ENCODE data around the gene BEGAIN.

BEGAIN gene

GRCh38 chr14:100584056-100585031 is 2.9 kb downstream of the BEGAIN start:
- DNase-seq (ENCODE audit: low read depth in 2 of 3, low spot score in 2 of 3): no peak

GRCh38 chr14:100583245-100583644 is 4.0 kb downstream of the BEGAIN start:
- no peak for DNase-seq (ENCODE audit: low read depth in 2 of 3, low spot score in 2 of 3)

- DNase-seq (ENCODE audit: low read depth in 2 of 3, low spot score in 2 of 3): no peak
Measured at GRCh38 chr14:100582496-100583165, 4.6 kb downstream of the BEGAIN start.

- no peak for DNase-seq (ENCODE audit: low read depth in 2 of 3, low spot score in 2 of 3)
Measured at GRCh38 chr14:100581228-100582145, 5.7 kb downstream of the BEGAIN start.

DNA sequence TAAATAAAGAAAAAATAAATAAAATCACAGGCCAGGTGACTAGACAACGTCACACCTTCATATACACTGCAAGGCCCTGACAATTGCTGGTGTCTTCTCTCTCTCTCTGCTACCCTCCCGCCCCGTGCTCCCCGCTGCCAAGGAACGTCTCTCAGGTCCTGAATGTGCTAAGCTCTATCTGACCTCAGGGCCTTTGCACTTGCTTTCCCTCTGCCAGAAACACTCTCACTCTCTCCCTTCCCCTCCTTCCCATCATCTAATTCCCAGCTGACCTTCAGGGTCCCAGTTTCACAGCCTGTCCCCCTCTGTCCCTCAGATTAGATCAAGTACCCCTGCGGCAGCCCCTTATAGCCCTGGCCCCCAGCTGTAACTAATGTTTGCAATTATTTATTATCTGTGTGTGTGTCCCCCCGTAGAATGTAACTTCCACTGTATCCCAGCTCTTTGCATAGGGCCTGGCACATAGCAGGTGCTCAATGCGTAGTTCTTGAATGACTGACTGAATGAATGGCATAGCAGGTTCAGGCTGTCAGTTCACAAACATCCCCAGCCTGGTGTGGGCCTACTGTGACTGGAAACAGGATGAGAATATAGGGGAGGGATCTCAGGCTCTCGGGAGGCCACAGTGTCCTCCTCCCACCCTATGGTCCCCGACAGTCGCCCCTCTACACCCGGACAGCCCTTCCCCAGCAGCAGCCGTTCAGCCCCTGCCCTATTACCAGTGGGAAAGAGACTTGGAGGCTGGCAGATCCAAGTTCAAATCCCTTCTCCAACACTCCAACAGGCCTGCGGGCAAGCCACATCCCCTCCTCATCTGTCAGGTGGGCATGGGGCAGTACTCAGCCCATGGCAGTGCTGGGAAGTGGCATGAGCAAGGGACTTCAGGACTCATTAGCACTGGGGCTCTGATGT is 6.6 kb downstream of the BEGAIN start:
- DNase-seq (ENCODE audit: low read depth in 2 of 3, low spot score in 2 of 3): no peak

- DNase-seq (ENCODE audit: low read depth in 2 of 3, low spot score in 2 of 3): no peak
Measured at GRCh38 chr14:100578552-100578951, 8.7 kb downstream of the BEGAIN start.

DNA sequence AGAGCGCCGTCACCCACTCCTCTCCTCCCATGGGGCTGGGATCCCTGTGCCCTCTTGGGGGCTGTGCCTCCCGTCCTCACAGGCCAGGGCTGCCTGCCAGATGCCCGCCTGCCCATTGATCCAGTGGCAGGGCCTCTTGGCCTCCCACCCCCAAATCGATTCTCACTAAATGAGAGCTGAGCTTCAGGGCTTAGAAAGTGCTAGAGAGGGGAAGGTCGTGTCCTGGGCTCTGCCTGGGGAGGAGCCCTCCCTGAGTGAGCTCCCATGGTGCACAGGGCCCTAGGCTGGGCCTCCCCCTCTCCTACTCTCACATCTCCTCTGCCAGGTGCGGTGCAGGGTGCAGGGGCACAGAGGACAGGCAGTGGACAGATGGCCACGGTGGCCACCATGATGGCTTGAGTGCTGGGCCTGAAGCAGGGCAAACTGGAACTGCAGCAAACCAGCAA is 9.2 kb downstream of the BEGAIN start:
- DNase-seq (ENCODE audit: low read depth in 2 of 3, low spot score in 2 of 3): no peak

- DNase-seq (ENCODE audit: low read depth in 2 of 3, low spot score in 2 of 3): no peak
Measured at GRCh38 chr14:100577321-100577985, 9.8 kb downstream of the BEGAIN start.

- no peak for DNase-seq (ENCODE audit: low read depth in 2 of 3, low spot score in 2 of 3)
Measured at GRCh38 chr14:100576091-100577085, 10.8 kb downstream of the BEGAIN start.

- no peak for DNase-seq (ENCODE audit: low read depth in 2 of 3, low spot score in 2 of 3)
Measured at GRCh38 chr14:100575266-100575995, 11.8 kb downstream of the BEGAIN start.

DNA sequence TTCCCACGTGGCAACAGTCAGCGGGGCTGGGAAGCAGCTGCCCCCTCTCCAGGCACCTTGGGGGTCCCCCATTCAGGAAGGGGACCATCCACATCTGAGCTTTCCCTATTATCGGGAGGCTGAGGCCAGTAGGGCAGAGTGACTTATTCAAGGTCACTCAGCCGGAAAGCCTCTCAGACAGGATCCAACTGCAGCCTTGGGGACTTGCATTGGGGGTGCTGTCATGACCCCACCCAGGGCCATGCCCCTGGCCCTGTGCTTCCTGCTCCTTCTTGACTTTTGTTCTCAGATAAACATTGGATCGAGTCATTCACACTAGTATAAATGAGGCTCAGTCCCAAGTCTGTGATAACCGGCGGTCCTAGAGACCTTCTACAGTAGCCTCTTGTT is 12.6 kb downstream of the BEGAIN start:
- no peak for DNase-seq (ENCODE audit: low read depth in 2 of 3, low spot score in 2 of 3)

GRCh38 chr14:100573757-100574641 is 13.2 kb downstream of the BEGAIN start:
- DNase-seq (ENCODE audit: low read depth in 2 of 3, low spot score in 2 of 3): no peak

- DNase-seq (ENCODE audit: low read depth in 2 of 3, low spot score in 2 of 3): no peak
Measured at GRCh38 chr14:100573002-100573756, 14.0 kb downstream of the BEGAIN start.

GRCh38 chr14:100572543-100572942 is 14.7 kb downstream of the BEGAIN start:
- no peak for DNase-seq (ENCODE audit: low read depth in 2 of 3, low spot score in 2 of 3)

DNA sequence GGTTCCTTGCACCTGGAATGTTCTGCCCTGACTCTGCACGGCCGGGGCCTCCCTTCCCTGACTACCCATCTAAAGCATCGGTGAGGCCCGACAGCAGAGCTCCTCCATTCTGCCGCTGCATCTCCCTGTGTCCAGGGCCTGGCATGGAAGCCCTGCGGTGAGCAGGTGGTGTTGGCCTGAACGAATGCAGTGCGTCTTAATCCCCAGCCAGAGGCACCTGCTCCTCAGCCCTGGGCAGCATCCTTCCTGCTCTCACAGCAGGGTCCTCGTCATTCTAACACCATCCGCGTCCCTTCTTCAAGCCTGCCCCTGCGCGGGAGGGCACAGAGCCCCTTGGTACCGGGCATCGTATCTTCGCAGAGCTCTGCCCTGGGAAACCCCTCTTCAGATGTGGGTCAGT is 15.4 kb downstream of the BEGAIN start:
- no peak for DNase-seq (ENCODE audit: low read depth in 2 of 3, low spot score in 2 of 3)
